ES-I3 (cell line): ENCODE data around the gene RBMS1.
"Not testable (repeated sequence)": the region's sequence is repeated elsewhere in the genome, so short reads cannot be mapped to it uniquely, and the experiment has no call there.

ENCODE experiments used
- H3K36me3 ChIP-seq: 2 replicates; pipeline ENCODE4 v1.6.1; 2013; ENCODE audit warnings: mild to moderate bottlenecking, low read length, control low read depth, moderate library complexity; ENCODE audit not compliant: insufficient read depth
- H3K4me1 ChIP-seq: 2 replicates; pipeline ENCODE4 v1.6.1; 2013; ENCODE audit warnings: mild to moderate bottlenecking, control low read depth, low read length; ENCODE audit not compliant: insufficient read depth
- H3K9ac ChIP-seq: 2 replicates; pipeline ENCODE4 v1.6.1; 2013; ENCODE audit warnings: low read depth, mild to moderate bottlenecking, low read length, moderate library complexity
- H3K9me3 ChIP-seq: 2 replicates; pipeline ENCODE4 v1.6.1; 2013; ENCODE audit warnings: mild to moderate bottlenecking, low read length, moderate library complexity; ENCODE audit not compliant: control insufficient read depth, insufficient read depth

Gene RBMS1

DNA sequence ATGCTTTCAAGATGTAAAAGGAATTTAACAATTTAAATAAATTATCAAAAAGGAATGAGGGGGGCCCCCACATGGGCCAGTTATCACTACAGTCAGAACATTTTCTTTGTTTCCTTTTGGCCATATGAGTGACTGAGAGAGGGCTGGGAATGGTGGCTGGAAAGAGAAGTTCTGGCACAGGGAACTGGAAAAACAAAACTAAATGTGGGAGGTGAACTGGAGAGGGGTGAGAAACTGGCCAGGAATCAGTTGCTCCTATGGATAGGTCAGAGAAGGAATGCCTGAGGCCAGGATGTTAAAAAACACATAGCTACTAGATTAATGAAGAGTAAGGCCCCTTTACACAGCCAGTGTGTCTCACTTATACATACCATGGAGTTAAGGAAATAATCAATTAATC lies 121.0 kb downstream of the RBMS1 start:
- peaks cover 57% of the 10 kb centered on the region for H3K4me1 ChIP-seq
- H3K9me3 ChIP-seq = no peaks in the 10 kb centered on the region
- no peak overlapping the region for H3K9ac ChIP-seq
- H3K36me3 ChIP-seq = no peaks in the 10 kb centered on the region

DNA sequence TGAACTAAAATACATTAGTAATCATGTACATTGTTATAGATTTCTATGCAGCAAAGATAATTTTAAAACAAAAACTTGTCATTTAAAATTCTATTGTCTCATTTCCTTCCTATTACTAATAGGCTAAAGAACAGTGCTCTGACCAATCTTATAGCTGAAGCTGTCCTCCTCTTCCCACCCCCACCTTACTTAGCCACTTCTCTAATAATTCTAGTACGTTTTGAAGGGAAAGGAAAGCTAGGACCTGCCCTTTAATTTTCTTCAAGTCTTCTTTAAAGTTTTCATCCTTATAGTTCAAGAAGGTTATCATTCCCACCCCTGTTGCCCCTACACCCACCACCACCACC lies 121.6 kb downstream of the RBMS1 start:
- H3K4me1 ChIP-seq = peaks cover 51% of the 10 kb centered on the region

DNA sequence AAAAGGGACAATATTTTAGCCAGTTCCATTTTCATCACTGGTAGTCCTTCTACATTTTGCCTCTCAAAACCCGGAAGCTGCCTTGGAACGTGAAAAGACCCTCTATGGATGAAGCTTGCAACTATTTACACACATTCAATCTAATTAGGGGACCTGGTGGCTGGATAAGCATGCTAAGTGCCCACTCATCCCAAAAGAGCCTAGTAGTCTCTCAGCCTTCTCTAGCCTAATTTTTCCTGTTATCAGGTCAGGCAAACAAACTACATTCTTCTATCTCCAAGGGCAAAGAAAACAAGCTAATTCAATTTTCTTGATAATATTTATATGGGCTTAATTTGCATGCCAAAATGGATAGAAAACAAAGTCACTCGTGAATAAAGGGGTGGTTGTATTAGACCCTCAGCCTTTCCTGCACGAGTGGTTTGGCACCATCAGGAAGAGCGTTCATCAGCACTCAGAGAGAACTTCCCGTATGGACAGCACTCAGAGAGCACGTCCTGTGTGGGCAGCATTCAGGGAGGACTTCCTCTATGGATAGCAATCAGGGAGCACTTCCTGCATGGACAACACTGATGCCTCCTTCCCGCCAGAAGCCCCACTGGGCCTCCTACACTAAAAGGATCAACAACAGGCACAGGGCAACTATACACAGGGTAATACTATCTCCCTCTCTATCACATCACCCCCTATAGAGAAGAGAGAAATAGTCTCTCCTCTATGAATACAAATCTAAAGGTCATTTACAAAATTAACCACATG lies 122.2 kb downstream of the RBMS1 start:
- no peak overlapping the region for H3K9ac ChIP-seq
- H3K9me3 ChIP-seq = no peaks in the 10 kb centered on the region
- H3K4me1 ChIP-seq = peaks cover 46% of the 10 kb centered on the region
- H3K36me3 ChIP-seq = no peaks in the 10 kb centered on the region

More for the DNA sequence above, 121.6 kb downstream of the RBMS1 start:
- Histone ChIP-seq H3K36me3 (no peaks in the 10 kb centered on the region), H3K9ac (no peak overlapping the region), H3K9me3 (no peaks in the 10 kb centered on the region)

DNA sequence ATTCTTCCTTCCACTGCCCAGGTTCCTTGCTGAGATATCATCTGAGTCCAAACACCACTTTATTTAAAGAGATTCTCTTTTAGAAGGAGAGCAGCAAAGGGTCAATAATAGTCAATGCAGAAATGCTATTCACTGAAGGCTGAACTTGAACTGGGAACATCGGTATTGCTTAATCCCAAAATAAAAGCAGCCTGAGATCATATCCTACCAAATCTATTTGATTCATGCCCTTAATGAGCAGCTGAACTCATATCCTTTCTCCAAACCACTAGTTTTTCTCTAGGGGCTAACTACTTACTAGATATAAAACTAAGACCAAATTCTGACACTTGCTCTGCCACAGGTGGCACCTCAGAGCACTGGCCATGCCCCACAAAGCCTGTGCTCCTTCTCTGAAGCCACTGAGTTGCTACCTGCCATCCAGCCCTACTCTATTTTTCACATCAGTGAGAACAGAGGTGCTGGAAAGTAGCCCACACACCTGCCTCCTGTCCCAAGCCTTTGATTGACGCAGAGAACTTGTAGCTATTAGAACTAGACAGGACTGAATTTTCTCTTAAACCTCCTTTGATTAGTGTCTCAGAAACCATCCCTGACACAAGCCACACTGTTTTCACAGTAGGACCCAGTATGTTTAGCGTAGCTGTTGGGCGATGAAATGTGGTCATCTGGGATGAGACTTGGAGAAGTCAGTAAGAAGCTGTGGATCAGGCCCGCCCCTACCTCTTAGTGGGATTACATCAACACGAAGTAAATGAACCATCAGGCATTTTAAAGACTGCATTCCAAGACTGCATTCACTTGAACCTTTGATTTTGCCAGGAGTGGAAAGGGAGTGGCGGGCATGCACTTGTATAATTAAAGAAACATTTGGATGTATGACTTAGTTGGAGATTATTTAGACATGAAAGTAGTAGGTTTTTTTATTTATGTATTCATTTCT lies 124.3 kb downstream of the RBMS1 start:
- H3K9me3 ChIP-seq = no peaks in the 10 kb centered on the region
- H3K9ac ChIP-seq = no peak overlapping the region
- H3K36me3 ChIP-seq = no peaks in the 10 kb centered on the region
- H3K4me1 ChIP-seq = peaks cover 31% of the 10 kb centered on the region

DNA sequence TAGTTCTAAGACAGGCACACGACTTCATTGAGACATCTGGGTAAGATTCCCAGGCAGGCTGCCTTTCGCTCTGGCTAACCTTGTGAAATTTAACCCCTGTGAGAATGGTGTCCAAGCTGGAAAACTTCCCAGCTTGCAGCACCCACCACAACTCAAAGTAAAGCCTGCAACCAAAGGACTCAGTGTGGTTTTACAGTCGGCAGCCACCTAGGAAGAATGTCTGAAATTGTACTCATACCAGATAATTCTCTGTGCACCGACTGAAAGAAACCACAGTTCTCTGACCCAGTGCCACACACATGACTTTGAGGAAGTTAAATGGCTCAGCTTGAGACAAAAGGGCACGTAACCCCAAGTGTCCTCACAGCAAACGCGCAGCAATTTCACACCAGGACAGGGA lies 125.7 kb downstream of the RBMS1 start:
- no peaks in the 10 kb centered on the region for H3K9me3 ChIP-seq
- no peak overlapping the region for H3K9ac ChIP-seq
- H3K4me1 ChIP-seq = peaks cover 22% of the 10 kb centered on the region
- H3K36me3 ChIP-seq = no peaks in the 10 kb centered on the region

DNA sequence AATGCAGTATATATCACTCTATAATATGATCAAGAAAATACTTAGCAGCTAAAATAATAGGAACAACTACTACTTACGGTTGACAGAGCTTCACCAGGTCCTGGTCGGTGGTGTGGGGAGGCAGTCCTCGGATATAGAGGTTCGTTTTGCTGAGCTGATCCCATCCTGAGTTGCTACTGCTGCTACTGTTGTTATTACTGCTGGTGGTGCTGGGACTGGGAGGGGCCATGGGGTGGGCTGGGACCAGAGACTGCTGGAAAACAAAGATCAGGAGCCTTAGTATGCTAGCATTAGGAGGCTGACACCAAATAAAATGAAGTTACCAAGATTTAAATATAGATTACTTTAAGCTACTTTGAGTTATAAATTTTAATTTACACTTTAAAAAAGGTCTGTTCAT lies 126.5 kb downstream of the RBMS1 start:
- not testable (repeated sequence) for H3K9ac ChIP-seq, H3K9me3 ChIP-seq, H3K36me3 ChIP-seq
- H3K4me1 ChIP-seq = peaks cover 15% of the 10 kb centered on the region

DNA sequence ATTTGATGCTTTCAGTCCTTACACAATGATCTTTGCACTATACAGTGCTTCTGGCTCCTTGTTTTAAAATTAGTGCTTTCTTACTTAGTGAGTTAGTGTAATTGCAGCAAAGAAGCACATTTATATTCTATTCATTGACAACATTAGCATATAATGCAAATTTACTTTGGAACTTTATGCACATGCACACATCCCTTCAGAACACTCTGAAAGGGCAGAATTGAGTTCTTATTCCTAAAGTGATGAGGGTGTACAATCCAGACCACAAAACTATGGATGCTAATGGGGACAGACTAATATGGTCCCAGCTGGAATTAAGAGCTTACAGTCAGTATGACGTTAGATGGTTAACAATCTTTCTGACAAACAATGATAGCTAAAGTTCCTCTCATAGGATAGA lies 127.1 kb downstream of the RBMS1 start:
- Histone ChIP-seq H3K9ac (no peak overlapping the region), H3K4me1 (peaks cover 14% of the 10 kb centered on the region), H3K9me3 (no peaks in the 10 kb centered on the region), H3K36me3 (no peaks in the 10 kb centered on the region)

DNA sequence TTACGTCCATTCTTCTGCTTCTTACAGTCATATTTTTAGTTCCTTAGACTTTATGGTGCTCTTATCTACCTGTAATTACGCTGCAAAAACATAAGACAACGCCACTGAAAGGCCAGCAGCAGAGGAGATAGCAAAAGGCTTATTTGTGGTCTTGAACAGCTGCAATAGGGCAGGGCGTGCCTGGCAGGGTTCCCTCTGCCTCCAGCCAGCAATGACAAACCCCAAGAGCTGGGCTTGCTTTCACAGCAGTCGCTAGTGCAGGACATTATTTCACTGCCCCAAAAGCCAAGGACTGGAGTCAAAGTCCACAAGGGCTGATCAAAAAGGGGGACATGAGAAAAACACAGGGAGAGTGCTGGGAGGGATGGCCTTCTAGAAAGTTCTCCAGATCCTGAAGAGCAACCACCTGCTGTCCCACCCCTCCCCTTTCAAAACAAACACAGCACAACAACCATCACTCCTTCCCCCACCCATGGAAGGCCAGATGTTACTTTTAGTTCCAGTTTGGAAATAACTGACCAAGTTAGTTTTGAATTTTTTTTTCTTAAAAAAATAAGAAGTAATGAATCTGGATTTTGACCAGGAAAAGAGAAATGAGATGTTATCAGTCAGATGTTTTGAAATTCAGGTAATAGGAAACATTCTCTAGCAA lies 127.8 kb downstream of the RBMS1 start:
- no peaks in the 10 kb centered on the region for H3K9me3 ChIP-seq
- H3K4me1 ChIP-seq = peaks cover 14% of the 10 kb centered on the region
- no peaks in the 10 kb centered on the region for H3K36me3 ChIP-seq
- no peak overlapping the region for H3K9ac ChIP-seq

DNA sequence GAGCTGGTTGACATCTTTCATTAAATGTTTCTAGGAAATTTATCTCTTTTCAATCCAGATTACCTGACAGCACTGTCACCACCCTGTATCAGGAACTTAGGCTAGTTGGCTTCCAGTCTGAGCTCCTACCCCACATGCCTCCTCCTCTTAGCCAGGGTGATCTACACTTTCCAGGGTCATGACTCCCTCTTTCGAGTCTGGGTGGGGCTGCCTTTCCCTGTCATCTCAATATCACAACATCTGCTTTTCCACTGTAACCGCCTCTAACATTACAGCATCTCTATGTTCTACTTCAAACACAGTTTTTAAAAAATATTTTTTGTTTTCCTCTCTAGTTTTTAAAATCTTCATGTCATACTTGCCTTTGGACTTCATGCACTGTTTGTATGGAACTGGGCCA lies 129.2 kb downstream of the RBMS1 start:
- Histone ChIP-seq H3K36me3 (no peaks in the 10 kb centered on the region), H3K4me1 (peaks cover 14% of the 10 kb centered on the region), H3K9ac (no peak overlapping the region), H3K9me3 (no peaks in the 10 kb centered on the region)

DNA sequence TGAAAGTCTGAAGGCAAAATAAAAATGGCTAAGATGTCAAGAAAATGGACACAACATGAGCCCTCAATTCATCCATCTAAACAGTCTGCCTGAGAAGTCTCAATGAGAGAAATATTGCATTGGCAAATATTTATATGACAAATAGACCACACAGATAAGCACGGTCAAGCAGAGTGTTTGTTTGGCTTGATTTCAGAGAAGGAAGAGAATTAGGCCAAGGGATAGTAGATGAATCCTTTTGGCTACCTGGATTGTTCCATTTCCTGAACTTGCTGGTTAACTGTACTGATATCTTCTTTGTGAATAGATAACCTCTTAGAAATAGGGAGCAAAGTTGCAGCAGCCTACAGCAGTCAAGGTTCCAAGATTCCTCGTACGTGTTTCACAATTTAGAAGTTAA lies 129.6 kb downstream of the RBMS1 start:
- Histone ChIP-seq H3K9me3 (no peaks in the 10 kb centered on the region), H3K4me1 (peaks cover 13% of the 10 kb centered on the region), H3K9ac (no peak overlapping the region), H3K36me3 (no peaks in the 10 kb centered on the region)

DNA sequence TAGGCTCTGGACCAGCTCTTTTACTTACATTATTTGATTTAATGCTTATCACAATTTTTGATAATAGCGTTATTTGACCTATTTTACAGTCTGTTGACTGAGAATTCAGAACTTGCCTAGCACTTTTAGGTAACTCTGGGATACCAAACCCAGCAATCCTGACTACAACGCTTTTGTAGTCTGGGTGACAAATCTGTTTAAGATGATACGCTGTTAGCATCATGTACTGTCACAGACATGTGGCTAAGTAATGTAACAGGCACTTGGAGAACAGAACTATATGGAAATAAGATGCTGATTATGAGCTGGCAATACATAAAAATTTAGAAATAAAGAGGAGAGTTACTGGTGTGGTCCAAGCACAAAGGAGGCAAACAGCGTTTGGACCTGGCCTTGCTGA lies 130.6 kb downstream of the RBMS1 start:
- Histone ChIP-seq H3K9ac (no peak overlapping the region), H3K9me3 (no peaks in the 10 kb centered on the region), H3K4me1 (peaks cover 10% of the 10 kb centered on the region), H3K36me3 (no peaks in the 10 kb centered on the region)

DNA sequence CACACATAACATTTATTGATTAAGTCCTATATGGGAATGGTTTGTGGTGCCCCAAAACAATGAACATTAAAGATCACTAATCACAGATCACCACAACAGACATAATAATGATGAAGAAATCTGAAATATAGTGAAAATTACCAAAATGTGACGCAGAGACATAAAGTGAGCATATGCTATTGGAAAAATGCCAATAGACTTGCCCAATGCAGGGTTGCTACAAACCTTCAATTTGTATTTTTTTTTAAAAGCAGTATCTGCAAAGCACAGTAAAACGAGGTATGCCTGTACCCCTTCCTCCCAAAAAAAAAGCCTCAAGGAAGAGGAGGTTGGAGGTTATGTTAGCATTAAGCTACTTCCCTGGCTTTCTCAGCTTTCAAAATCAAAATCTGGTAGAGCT lies 131.1 kb downstream of the RBMS1 start:
- Histone ChIP-seq H3K4me1 (peaks cover 7% of the 10 kb centered on the region), H3K9me3 (no peaks in the 10 kb centered on the region), H3K36me3 (no peaks in the 10 kb centered on the region), H3K9ac (no peak overlapping the region)

DNA sequence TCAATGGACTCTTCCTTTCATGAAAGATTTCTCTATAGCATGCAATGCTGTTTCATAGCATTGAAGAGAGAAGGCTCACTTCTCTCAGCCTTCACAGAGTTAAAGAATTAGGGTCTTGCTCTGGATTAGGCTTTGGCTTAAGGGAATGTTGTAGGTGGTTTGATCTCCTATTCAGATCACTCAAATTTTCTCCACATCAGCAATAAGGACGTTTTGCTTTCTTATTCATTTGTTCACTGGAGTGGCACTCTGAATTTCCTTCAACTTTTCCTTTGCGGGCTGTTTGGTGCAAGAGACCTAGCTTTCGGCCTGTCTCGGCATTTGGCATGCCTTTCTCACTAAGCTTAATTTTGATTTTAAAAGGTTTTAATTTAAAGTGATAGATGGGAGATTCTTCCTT lies 131.6 kb downstream of the RBMS1 start:
- no peaks in the 10 kb centered on the region for H3K36me3 ChIP-seq
- H3K9me3 ChIP-seq = no peaks in the 10 kb centered on the region
- peaks cover 7% of the 10 kb centered on the region for H3K4me1 ChIP-seq
- H3K9ac ChIP-seq = no peak overlapping the region

DNA sequence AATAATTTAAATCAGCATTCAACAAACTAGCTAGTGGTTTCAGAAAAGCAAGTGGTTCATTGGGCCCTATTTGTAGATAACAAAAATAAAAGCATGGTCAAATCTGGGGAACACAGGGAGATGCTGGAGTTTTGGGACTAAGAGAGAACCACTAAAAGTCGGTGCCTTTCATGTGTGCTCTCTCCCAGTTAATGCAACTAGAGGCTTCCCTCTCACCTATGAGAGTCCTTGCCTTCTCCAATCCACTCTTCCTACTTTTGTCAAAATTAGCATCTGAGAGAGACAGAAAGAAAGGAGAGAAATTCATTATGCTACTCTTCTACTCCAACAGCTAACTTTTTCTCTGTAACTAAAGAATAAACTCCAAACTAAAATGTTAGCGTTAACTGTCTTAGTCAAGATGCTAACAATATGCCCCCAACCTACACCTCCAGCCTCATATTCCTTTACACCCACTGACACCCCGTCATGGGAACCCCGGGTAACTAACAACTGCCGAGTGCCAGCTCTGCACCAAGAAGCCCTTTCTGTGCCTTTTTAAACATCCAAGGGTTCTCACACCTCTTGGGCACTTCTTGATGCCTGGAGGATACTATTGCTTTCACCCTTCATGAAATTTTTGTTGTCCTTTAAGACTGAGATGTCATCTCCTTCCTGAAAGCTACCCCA lies 133.4 kb downstream of the RBMS1 start:
- H3K9me3 ChIP-seq = peaks cover 3% of the 10 kb centered on the region; the same call in 1 of the 2 replicates
- H3K9ac ChIP-seq = no peak overlapping the region
- H3K36me3 ChIP-seq = no peaks in the 10 kb centered on the region
- peaks cover 7% of the 10 kb centered on the region for H3K4me1 ChIP-seq
